Astrocyte (in vitro differentiated cells and primary cell): ENCODE data around the gene NACA2. TPM values are rescaled to one million over a fixed set of nuclear protein-coding genes. Genes with fewer than 3 reads are reported as not detected.

Experiments
- DNase-seq: peaks from one replicate; pipeline ENCODE4 v3.0.0-alpha.2; 2010; ENCODE audit warnings: low read depth
- FAIRE-seq: peaks from 2 replicates; lab custom pipeline; 2011; peaks lifted over from hg19 to GRCh38; lab: Jason Lieb, UNC
- H2AFZ ChIP-seq: 2 replicates; pipeline ENCODE4 v1.6.0; 2012; ENCODE audit warnings: low read depth, low read length, inconsistent platforms
- H3K27ac ChIP-seq: 2 replicates; pipeline ENCODE4 v1.5.1; 2011; ENCODE audit warnings: low read depth, low read length, inconsistent platforms
- H3K27me3 ChIP-seq: 2 replicates; pipeline ENCODE4 v1.6.0; 2011; ENCODE audit warnings: low read length, inconsistent platforms; ENCODE audit not compliant: insufficient read depth
- H3K36me3 ChIP-seq: 2 replicates; pipeline ENCODE4 v1.5.1; 2011; ENCODE audit warnings: low read length, inconsistent platforms; ENCODE audit not compliant: insufficient read depth
- H3K4me1 ChIP-seq: 2 replicates; pipeline ENCODE4 v1.5.1; 2011; ENCODE audit warnings: low read length, inconsistent platforms; ENCODE audit not compliant: insufficient read depth
- H3K4me2 ChIP-seq: 2 replicates; pipeline ENCODE4 v1.6.0; 2012; ENCODE audit warnings: low read length, inconsistent platforms
- H3K4me3 ChIP-seq: 2 replicates; pipeline ENCODE4 v1.5.1; 2011; ENCODE audit warnings: low read depth, mild to moderate bottlenecking, low read length, inconsistent platforms; ENCODE audit not compliant: insufficient read depth
- H3K79me2 ChIP-seq: 2 replicates; pipeline ENCODE4 v1.6.0; 2012; ENCODE audit warnings: mild to moderate bottlenecking, low read length, inconsistent platforms; ENCODE audit not compliant: insufficient read depth
- H3K9ac ChIP-seq: 2 replicates; pipeline ENCODE4 v1.6.0; 2012; ENCODE audit warnings: mild to moderate bottlenecking, low read length, inconsistent platforms
- H3K9me3 ChIP-seq: 2 replicates; pipeline ENCODE4 v1.5.1; 2012; ENCODE audit warnings: low read depth, mild to moderate bottlenecking, low read length, inconsistent platforms; ENCODE audit not compliant: insufficient read depth
- H4K20me1 ChIP-seq: 2 replicates; pipeline ENCODE4 v1.6.0; 2012; ENCODE audit warnings: low read length, inconsistent platforms; ENCODE audit not compliant: insufficient read depth
- H3K27ac Mint-ChIP-seq: one replicate; pipeline ENCODE4 v1.8.0; 2021; ENCODE audit warnings: mild to moderate bottlenecking, mixed read lengths; ENCODE audit not compliant: unreplicated experiment
- H3K27me3 Mint-ChIP-seq: one replicate; pipeline ENCODE4 v1.8.0; 2021; ENCODE audit warnings: low read depth, mixed read lengths; ENCODE audit not compliant: unreplicated experiment
- H3K36me3 Mint-ChIP-seq: one replicate; pipeline ENCODE4 v1.8.0; 2021; ENCODE audit warnings: low read depth, mixed read lengths; ENCODE audit not compliant: unreplicated experiment
- H3K4me1 Mint-ChIP-seq: one replicate; pipeline ENCODE4 v1.8.0; 2021; ENCODE audit warnings: low read depth, mixed read lengths; ENCODE audit not compliant: unreplicated experiment
- H3K4me3 Mint-ChIP-seq: one replicate; pipeline ENCODE4 v1.8.0; 2021; ENCODE audit warnings: mild to moderate bottlenecking, moderate library complexity, mixed read lengths; ENCODE audit not compliant: unreplicated experiment
- H3K9me3 Mint-ChIP-seq: one replicate; pipeline ENCODE4 v1.8.0; 2021; ENCODE audit warnings: mild to moderate bottlenecking, mixed read lengths; ENCODE audit not compliant: unreplicated experiment
- CTCF ChIP-seq: IDR thresholded peaks from 2 replicates; pipeline ENCODE4 v1.5.1; 2011; ENCODE audit warnings: low read depth, mild to moderate bottlenecking, inconsistent platforms, low read length, moderate library complexity; ENCODE audit not compliant: insufficient read depth
- EZH2 ChIP-seq: IDR thresholded peaks from 2 replicates; pipeline ENCODE4 v1.6.1; 2012; ENCODE audit warnings: mild to moderate bottlenecking, low read length, inconsistent platforms; ENCODE audit not compliant: insufficient read depth
- total RNA-seq: library from RNA; stranded (reverse); gene quantifications from 2 replicates; pipeline ENCODE4 v1.2.1, GENCODE V29; 2021

The NACA2 gene
- total RNA-seq, 1 donor from 2014 or later = not detected

DNA sequence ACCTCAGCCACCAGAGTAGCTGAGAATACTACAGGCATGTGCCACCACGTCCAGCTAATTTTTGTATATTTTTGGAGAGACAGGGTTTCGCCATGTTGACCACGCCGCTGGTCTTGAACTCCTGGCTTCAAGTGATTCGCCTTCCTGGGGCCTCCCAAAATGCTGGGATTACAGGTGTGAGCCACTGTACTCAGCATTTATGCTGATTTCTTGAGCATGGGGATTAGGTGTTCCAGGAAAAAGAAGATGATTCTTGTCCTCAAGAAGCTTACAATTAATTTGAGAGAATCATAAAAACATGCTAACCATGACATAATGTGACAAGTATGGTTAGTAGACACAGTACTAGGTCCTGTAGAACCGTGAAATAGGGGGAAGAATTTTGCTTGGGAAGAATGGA is 30.9 kb downstream of the NACA2 start:
- H3K27ac ChIP-seq = no peak overlapping the region
- TF ChIP-seq CTCF = no peak
- TF ChIP-seq EZH2 = no peak
- Mint-ChIP-seq H3K27ac (no peak overlapping the region), H3K27me3 (peaks cover 5% of the 10 kb centered on the region), H3K4me3 (no peak overlapping the region), H3K9me3 (peaks cover 2% of the 10 kb centered on the region), H3K4me1 (peaks cover 8% of the 10 kb centered on the region), H3K36me3 (no peaks in the 10 kb centered on the region)
- DNase-seq (no peak), FAIRE-seq (no peak)
- H3K36me3 ChIP-seq = no peaks in the 10 kb centered on the region
- no peak overlapping the region for H2AFZ ChIP-seq
- no peaks in the 10 kb centered on the region for H4K20me1 ChIP-seq
- no peaks in the 10 kb centered on the region for H3K79me2 ChIP-seq
- peaks cover 4% of the 10 kb centered on the region for H3K4me1 ChIP-seq
- H3K9ac ChIP-seq = no peak overlapping the region
- H3K4me3 ChIP-seq = no peak overlapping the region
- H3K4me2 ChIP-seq = no peak overlapping the region
- peaks cover 11% of the 10 kb centered on the region for H3K27me3 ChIP-seq
- no peaks in the 10 kb centered on the region for H3K9me3 ChIP-seq

DNA sequence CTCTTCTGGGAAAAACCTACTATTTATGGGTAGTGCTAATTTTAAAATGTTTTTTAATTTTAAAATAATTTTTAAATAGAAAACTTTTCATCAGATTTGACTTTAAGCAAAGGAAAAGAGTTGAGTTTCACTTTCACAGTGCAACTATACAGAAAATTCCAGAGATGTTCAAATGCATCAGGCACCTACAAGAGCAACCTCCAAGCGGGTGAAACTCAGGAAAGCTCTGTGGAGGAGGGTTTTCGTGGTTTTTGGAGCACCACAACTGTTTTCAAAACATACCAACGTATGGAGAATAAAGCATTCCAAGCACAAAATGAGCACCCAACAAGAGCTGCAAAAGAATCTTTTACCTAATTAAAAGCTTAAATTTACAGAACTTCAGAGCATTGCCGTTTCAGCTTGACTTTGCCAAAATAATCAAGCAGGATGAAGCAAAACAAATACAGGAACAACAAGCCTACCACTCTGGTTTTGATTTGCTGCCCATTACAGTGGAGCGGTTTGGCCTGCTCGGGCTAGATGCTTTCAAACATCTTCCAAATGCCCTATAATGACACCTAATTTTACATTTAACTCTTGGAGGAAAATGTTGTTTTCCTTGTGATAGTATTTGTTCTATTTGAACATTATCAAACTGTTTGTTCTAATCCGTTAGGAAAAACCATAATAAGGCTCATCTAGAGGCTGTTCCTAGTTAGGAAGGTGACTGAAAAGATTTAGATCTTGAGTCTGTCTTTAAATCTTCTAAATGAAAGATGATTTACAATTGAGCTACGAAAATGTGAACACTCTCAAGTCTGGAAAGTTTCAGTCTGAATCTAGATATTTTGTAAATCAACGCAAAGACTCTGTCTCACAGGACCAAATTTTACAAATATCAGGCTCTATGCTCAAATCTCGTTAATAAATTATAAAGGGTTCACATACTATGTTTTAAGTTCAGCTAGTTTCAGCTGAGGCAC is 34.5 kb downstream of the NACA2 start:
- Mint-ChIP-seq H3K4me1 (peaks cover 8% of the 10 kb centered on the region), H3K27ac (peak overlapping the region; percentile 53), H3K4me3 (no peak overlapping the region), H3K36me3 (no peaks in the 10 kb centered on the region), H3K9me3 (no peaks in the 10 kb centered on the region), H3K27me3 (peaks cover 6% of the 10 kb centered on the region)
- no peaks in the 10 kb centered on the region for H4K20me1 ChIP-seq
- no peak for FAIRE-seq
- peaks cover 4% of the 10 kb centered on the region for H3K4me1 ChIP-seq
- H3K4me2 ChIP-seq = no peak overlapping the region
- H2AFZ ChIP-seq = no peak overlapping the region
- no peak for TF ChIP-seq EZH2
- no peak for TF ChIP-seq CTCF
- H3K36me3 ChIP-seq = no peaks in the 10 kb centered on the region
- no peaks in the 10 kb centered on the region for H3K79me2 ChIP-seq
- DNase-seq = peak; percentile 32
- no peaks in the 10 kb centered on the region for H3K9me3 ChIP-seq
- no peak overlapping the region for H3K9ac ChIP-seq
- H3K27ac ChIP-seq = no peak overlapping the region
- H3K4me3 ChIP-seq = no peak overlapping the region
- peaks cover 7% of the 10 kb centered on the region for H3K27me3 ChIP-seq

GRCh38 chr17:61555127-61555566 is 35.9 kb downstream of the NACA2 start:
- H3K4me3 ChIP-seq = no peak overlapping the region
- Mint-ChIP-seq H3K27me3 (peaks cover 6% of the 10 kb centered on the region), H3K4me1 (peaks cover 8% of the 10 kb centered on the region), H3K4me3 (no peak overlapping the region), H3K9me3 (no peaks in the 10 kb centered on the region), H3K27ac (no peak overlapping the region), H3K36me3 (no peaks in the 10 kb centered on the region)
- H3K27me3 ChIP-seq = peaks cover 10% of the 10 kb centered on the region
- no peaks in the 10 kb centered on the region for H3K36me3 ChIP-seq
- no peaks in the 10 kb centered on the region for H4K20me1 ChIP-seq
- H3K9ac ChIP-seq = no peak overlapping the region
- no peak for DNase-seq
- H3K4me2 ChIP-seq = no peak overlapping the region
- TF ChIP-seq CTCF (no peak), EZH2 (no peak)
- no peaks in the 10 kb centered on the region for H3K9me3 ChIP-seq
- peaks cover 4% of the 10 kb centered on the region for H3K4me1 ChIP-seq
- no peak overlapping the region for H3K27ac ChIP-seq
- FAIRE-seq = no peak
- H3K79me2 ChIP-seq = no peaks in the 10 kb centered on the region
- H2AFZ ChIP-seq = no peak overlapping the region
